Central memory CD4-positive, alpha-beta T cell (primary cell): Measurements from ENCODE around the gene GTF3C1.
"Not testable (repeated sequence)": the region's sequence is repeated elsewhere in the genome, so short reads cannot be mapped to it uniquely, and the experiment has no call there.

Experiments used
- DNase-seq: peaks from one replicate; pipeline ENCODE4 v3.0.0; 2022
- total RNA-seq, 3 experiments: gene quantifications; one replicate each; lab custom pipeline; 2026; lab: John Stamatoyannopoulos, UW

GTF3C1 gene, protein sequence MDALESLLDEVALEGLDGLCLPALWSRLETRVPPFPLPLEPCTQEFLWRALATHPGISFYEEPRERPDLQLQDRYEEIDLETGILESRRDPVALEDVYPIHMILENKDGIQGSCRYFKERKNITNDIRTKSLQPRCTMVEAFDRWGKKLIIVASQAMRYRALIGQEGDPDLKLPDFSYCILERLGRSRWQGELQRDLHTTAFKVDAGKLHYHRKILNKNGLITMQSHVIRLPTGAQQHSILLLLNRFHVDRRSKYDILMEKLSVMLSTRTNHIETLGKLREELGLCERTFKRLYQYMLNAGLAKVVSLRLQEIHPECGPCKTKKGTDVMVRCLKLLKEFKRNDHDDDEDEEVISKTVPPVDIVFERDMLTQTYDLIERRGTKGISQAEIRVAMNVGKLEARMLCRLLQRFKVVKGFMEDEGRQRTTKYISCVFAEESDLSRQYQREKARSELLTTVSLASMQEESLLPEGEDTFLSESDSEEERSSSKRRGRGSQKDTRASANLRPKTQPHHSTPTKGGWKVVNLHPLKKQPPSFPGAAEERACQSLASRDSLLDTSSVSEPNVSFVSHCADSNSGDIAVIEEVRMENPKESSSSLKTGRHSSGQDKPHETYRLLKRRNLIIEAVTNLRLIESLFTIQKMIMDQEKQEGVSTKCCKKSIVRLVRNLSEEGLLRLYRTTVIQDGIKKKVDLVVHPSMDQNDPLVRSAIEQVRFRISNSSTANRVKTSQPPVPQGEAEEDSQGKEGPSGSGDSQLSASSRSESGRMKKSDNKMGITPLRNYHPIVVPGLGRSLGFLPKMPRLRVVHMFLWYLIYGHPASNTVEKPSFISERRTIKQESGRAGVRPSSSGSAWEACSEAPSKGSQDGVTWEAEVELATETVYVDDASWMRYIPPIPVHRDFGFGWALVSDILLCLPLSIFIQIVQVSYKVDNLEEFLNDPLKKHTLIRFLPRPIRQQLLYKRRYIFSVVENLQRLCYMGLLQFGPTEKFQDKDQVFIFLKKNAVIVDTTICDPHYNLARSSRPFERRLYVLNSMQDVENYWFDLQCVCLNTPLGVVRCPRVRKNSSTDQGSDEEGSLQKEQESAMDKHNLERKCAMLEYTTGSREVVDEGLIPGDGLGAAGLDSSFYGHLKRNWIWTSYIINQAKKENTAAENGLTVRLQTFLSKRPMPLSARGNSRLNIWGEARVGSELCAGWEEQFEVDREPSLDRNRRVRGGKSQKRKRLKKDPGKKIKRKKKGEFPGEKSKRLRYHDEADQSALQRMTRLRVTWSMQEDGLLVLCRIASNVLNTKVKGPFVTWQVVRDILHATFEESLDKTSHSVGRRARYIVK (N-terminal part only)
- total RNA-seq: 114 to 143 (median 130) reads per million in 3 experiments

- DNase-seq: peak; percentile 100
Measured at GRCh38 chr16:27549746-27550581, at the start of gene GTF3C1, which contains the start of gene KATNIP. GTF3C1 (minus strand) TSS chr16:27549913; CDS start chr16:27549890, 23 bp downstream. KATNIP (plus strand) TSS chr16:27550144; CDS start chr16:27550171, 27 bp downstream.

DNA sequence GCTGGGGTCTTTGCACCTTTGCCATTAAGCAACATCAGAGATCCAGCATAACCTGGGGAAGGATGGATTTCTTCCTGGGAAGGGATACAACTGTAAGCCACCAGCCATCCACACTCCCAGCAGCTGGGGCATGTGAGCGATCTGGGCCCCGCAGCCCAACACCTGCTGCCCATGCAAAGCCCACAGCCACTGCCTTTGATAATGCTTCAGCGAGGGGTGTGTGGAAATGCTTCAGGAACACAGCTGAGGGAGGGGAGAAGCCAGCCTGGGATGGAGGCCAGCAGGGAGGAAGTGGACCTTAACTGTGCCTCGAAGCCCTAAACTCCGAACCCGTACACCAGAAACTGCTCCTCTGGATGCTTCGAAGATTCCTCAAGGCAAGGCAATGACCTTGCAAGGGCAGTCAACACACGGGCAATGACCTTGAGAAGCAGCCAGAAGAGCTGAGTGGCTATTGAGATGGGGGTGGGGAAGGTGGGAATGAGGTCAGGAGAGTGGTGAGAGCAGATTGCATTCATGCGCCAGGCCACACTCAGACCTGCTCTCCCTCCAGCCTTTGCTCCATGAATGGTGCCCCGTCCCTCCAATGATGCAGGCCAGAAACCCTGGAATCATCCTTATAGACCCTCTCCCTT, 49.3 kb upstream of the GTF3C1 start:
- no peak for DNase-seq

DNA sequence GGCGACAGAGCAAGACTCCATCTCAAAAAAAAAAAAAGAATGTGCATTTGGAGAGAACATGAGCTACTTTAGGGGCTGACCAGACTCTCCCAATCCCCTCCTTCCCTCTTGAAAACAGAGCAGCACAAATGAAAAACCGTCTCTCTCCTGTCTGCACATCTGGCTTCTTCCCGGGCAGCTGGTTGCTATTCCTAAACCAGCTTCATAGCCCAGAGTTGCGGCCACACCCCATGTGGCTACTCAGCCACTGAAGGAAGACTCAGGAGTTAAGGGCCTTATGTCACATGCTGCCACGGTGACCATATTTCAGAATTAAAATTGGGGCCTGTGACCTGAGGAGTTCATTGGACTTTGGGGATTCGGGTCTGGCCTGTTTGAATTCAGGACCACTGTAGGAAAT, 48.5 kb upstream of the GTF3C1 start:
- DNase-seq: no peak

DNA sequence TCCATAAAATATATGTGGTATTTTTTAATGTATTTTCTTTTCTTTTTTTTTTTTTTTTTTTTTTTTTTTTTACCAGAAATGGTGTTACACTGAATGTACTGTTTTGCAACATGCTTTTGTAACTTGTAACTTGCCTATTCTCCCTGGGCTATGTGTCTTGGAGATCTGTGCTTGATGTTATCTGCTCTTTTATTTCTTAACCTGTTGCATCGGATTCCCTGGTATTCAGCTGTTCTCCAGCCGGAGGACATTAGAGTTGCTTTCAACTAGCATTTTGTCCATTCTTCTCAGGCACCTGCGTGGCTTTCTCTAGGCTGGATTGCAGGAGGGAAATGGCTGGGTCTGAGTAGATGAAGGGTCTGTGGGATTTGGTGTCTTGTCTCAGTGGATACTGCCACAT, 47.6 kb upstream of the GTF3C1 start:
- no peak for DNase-seq

DNA sequence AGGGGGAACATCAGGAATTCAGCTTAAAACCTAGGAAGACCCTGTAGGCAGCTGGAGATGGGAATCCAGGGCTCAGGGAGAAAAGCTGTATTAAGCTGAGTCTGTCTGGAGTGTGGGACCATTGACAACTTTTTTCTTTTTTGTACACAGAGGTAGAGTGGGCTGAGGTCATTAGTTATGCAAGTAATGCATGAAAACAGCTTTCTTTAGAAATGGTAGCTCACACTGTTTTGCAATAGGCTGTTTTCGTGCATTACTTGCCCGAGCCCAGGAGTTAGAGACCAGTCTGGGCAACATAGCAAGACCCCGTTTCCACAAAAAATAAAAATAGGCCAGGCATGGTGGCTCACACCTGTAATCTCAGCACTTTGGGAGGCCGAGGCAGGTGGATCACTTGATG, 46.7 kb upstream of the GTF3C1 start:
- no peak for DNase-seq

GRCh38 chr16:27595993-27596392, 46.3 kb upstream of the GTF3C1 start:
- no peak for DNase-seq

DNA sequence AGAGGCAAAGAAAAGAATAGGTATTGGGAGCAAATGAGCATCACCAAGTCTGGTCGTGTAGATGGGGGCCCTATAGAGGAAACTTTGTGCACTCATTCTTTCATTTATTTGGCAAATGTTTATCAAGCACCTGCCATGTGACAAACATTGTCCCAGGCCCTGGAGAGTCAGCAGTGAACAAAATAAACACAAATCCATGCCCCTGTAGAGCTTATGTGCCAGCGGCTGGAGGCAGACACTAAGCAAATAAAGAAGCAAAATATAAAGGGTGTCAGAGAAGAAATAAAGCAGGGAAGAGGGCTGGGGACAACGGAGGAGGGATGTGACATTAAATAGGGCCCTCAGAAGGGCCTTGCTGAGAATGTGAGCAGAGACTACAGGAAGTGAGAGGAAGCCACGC, 45.8 kb upstream of the GTF3C1 start:
- no peak for DNase-seq

DNA sequence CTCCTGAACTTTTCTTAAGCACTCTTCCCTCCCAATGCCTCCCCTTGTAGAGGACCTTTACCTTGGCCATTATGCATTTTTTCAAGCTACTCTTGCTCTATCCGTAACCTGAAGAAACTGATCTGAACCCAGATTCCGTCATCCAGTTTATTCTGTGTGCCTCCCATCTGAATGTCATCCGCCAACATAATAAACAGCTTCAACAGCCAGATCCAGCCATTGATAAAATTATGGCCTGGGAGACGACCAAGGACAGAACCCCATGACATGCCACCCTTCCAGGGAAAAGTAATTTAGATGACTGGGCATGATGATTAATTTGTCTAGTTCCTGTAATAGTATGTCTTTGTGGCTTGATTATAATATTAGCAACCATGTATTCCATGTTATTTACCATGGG, 42.1 kb upstream of the GTF3C1 start:
- no peak for DNase-seq

- DNase-seq: no peak
Measured at GRCh38 chr16:27588057-27588456, 38.3 kb upstream of the GTF3C1 start.

- no peak for DNase-seq
Measured at GRCh38 chr16:27586711-27587110, 37.0 kb upstream of the GTF3C1 start.

DNA sequence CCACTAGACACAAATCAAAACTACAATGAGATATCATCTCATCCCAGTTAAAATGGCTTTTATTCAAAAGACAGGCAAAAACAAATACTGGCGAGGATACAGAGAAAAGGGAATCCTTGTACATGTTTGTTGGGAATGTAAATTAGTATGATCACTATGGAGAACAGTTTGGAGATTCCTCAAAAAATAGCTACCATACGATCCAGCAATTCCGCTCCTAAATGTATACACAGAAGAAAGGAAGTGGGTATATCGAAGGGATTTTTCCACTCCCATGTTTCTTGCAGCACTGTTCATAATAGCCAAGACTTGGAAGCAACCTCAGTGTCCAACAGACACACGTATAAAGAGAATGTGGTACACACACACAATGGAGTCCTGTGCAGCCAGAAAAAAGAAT, 35.5 kb upstream of the GTF3C1 start:
- DNase-seq: no peak

GRCh38 chr16:27583634-27584033, 33.9 kb upstream of the GTF3C1 start:
- no peak for DNase-seq

- no peak for DNase-seq
Measured at GRCh38 chr16:27582883-27583282, 33.2 kb upstream of the GTF3C1 start.

DNA sequence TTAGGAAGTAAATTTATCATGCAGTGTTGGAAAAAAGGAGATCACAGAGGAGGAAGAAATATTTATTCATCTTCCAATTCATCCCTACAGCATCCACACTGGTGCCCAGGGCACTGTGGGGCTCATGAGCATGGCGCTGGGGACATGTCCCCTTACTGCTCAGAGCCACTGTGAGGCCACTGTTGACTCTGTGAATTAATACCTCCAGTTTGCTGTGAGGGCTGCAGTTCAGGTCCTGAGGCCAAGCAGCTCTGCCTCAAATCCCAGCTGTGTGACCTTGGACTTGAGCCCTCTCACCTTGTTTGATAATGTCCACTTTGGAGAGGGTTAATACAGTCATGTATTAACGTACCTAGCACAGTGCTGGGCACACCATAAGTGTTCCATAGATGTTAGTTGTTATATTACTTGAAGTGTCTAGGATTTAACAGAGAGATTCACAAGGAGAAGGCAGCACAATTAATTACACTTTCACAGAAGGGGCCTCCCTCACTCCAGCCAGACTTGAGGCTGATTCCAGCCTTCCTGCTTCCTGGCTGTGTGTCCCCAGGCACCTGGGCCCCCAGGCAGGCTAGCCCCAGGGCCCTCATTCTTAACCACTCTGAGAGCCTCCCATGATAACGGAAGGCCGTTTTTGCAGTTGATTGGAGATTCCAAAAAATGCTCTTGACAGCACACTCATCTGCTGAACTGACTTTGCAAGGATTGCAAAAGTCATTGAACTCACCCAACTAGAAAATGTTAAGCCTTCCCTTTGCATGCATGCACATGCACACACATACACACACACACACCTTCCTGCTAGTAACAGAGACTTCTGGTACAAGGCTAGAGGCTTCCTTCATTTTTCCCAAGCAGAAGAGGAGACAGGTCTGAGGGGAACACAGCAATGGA, 29.6 kb upstream of the GTF3C1 start:
- DNase-seq: no peak

DNA sequence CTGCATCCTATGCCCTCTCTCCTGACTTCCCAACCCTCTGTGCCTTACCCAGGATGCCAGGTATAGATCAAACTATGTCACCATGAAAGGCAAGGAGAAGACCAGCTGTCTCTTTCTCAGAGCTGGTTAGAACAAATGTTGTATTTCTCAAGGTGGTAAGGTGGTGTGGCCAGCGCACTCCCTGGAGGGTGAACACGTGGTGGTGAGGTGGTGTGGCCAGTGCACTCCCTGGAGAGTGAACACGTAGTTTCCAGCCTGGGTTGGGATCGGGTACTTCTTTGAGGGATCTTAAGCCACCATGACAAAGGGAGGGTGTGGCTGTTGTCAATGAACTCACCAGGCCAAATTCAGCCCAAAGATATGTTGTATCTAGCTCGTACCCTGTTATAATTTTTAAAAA, 27.0 kb upstream of the GTF3C1 start:
- no peak for DNase-seq

- no peak for DNase-seq
Measured at GRCh38 chr16:27572711-27573110, 23.0 kb upstream of the GTF3C1 start.

DNA sequence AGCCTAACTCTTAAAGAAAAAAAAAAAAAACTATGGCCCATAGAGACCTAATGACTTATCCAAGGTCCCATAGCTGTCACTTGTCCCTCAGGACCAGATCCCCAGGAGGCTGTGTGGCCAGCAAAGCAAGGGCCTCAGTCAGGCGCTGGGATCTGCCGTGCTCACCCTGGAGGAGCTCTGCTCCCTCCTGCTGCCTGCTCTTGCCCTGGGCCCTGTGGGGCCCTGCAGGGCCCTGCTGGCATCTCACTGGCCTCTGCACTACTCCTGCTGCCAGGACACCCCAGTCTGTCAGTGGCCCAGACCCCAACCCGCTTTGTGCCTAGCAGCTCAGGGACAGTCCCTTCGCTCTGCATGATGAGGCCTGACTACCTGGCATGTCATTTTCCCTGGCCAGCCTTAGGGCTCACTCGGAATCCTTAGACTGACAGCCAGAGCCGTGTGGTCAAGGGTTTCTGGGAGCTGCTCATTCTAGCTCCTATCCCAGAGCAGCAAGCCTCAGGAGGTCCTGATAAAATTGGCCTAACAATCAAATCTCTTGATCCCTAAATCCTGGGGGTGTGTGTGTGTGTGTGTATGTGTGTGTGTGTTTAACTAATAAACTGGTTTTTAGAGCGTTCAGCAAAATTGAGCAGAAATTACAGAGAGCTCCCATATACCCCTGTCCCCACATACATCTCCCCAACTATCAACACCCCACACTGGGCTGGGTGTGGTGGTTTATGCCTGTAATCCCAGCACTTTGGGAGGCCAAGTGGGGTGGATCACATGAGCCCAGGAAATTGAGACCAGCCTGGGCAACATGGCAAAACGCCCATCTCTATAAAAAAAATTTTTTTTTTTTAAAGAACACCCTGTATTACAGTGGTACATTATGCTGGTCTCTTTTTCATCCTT, 22.0 kb upstream of the GTF3C1 start:
- no peak for DNase-seq

DNA sequence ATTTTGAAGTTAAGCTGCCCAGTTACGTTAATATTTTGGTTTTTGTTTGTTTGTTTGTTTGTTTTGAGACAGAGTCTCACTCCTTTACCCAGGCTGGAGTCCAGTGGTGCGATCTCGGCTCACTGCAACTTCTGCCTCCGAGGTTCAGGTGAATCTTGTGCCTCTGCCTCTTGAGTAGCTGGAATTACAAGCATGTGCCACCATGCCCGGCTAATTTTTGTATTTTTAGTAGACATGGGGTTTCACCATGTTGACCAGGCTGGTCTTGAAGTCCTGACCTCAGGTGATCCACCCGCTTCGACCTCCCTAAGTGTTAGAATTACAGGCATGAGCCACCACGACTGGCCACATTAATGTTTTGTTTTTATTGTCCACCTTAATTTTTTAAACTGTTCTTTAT, 21.3 kb upstream of the GTF3C1 start:
- DNase-seq: not testable (repeated sequence)

GRCh38 chr16:27568077-27568476, 18.4 kb upstream of the GTF3C1 start:
- DNase-seq: no peak
